Stimulated activated CD8-positive, alpha-beta memory T cell treated with anti-CD3 and anti-CD28 coated beads, Interleukin-7, amount 100 ng/mL, for 48 hours (primary cell): ENCODE measurements around the gene MAGI1.

Experiments
- DNase-seq, 2 donors: peaks; one replicate each; pipeline ENCODE4 v3.0.0-alpha.2; 2020; ENCODE audit warnings: low read depth in 1 of 2; ENCODE audit errors: extremely low read depth in 1 of 2

Gene MAGI1

DNA sequence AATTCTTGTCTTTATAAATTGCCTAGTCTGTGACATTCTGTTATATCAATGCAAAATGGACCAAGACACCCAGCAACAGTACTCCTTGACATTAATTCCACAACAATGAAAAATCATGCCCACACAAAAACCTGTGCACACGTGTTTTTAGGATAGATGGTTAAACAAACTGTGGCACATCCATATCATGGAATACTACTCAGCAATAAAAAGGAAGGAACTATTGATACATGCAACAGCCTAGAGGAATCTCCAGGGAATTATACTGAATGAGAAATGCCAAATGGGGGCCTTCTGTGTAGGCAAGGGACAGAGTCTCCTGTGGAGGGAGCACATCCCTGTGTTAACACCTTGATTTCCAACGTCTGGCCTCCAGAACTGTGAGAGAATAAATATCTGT is 388.5 kb downstream of the MAGI1 start:
- no peak for DNase-seq

DNA sequence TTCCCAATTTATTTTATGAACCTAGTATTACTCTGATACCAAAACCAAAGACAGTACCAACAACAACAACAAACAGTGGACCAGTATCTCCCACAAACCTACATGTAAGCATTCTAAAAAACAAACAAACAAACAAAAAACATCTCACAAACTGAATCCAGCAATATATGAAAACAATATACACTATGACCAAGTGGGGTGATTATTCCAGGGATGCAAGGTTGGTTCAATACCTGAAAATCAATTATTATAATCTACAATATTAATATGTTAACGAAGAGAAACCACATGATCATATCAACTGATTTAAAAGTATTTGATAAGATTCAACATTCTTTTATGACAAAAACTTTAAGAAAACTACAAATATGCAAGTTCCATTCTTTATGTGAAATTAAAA is 391.3 kb downstream of the MAGI1 start:
- no peak for DNase-seq

DNA sequence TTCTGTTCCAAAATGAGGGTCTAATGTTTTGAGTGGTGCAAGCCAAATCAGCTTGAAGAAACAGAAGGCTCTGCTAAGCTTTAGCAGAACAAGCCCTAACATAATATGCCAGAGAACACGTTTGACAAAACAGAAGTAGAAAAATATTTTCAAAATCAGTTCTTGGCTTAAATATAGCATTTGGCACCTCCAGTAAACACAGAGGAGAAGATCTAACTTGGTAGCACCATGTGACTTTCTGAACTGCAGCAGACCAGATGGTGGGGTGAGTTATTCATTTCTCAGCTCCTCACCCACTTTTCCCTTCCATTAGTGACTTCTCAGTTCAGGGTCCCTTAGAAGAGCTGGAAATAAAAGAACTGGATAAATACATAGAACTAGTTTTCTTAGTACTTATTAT is 395.8 kb downstream of the MAGI1 start:
- no peak for DNase-seq

DNA sequence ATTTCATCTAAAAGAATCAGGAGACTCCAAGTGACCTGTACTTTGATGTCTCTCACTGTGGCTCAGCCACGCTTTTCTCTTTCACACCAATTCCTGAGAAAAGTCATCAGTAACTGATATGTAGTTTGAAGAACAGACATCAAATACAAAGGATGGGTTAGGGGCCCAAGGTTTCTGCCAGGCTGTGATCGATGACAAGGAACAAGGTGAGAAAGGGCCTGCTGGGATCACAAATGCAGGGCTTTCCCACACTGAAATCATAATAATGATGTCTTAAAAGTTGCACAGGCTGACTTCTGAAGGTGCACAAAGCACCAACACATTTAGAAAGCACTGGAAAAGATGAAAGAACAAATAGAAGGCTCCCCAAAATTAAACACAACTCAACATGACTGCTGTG is 396.9 kb downstream of the MAGI1 start:
- no peak for DNase-seq

DNA sequence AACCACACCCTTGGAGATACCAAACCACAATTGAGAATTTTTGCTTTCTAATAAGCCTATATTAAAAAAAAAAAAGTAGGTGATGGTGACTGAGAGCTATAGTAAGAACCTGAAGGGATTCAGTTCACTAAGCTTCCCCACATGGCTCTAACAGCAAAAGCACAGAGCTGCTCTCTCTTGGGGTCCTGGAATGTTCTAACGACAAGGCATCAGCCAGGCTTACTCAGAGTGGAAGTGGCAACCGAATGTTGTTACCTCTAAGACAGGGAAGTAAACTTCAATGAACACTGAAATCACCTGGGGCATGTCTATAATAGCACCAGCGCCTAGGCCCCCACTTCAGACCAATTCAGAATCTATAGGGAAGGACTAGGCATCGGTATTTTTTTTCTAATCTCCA is 397.7 kb downstream of the MAGI1 start:
- DNase-seq: no peak

DNA sequence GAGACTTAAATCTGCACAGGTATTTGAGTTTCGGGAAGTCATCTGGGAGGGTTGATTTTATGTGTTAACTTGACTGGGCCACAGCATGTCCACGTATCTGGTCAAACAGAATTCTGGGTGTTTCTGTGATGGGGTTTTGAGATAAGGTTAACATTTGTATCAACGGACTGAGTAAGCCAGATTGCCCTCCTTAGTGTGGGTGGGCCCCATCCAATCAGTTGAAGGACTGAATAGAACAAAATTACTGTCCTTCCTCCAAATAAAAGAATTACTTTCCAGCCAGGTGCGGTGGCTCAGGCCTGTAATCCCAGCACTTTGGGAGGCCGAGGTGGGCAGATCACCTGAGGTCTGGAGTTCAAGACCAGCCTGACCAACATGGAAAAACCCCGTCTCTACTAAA is 399.3 kb downstream of the MAGI1 start:
- no peak for DNase-seq

DNA sequence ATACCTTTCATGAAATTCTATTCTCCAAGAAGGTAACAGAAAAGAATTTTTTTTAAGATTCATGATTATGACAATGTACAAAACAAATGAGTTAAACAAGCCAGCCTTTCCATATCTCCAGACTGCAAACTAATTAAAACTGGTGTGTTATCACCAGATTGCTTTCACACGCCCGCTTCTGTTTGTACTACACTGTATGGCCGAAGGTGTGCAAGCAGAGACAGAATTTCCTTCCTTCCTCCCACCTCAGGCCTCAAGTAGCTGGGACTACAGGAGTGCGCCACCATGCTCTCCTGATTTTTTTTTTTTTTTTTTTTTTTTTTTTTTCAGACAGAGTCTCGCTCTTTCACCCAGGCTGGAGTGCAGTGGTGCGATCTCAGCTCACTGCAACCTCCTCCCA is 400.4 kb downstream of the MAGI1 start:
- DNase-seq: no peak

DNA sequence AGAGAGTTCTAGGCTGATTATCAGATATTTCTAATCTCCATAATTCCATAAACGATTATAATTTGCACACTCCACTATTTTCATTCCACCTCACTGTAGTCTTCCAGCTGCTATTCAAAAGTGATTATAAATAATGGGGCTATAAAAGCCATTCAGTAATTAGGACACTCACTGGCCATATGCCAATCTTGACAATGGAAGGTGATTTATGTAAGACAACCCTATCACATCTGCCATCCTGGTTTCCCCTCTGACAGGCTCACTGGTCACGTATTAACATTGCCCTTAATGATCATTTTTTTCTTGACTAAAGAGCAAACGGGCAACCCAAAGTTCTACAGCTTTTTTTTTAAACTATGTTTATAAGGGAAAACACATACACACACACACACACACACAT is 402.4 kb downstream of the MAGI1 start:
- no peak for DNase-seq

DNA sequence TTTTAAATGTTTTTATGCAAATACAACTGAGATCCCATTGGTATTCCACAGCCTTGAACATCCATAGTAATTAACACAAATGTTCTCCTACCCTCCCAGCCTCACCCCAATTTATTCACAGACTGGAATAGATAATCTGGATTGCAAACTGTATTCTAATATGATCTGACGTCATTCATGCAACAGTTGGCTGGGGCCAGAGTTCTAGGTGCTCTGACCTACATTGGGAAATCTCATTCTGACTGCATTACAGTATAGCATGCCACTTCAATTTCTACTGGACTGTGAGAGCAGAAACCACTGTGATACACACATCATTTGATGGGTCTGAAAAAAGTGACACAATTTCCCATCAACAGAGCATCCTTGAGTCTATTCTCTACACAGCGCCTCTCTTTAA is 403.1 kb downstream of the MAGI1 start:
- DNase-seq: no peak

DNA sequence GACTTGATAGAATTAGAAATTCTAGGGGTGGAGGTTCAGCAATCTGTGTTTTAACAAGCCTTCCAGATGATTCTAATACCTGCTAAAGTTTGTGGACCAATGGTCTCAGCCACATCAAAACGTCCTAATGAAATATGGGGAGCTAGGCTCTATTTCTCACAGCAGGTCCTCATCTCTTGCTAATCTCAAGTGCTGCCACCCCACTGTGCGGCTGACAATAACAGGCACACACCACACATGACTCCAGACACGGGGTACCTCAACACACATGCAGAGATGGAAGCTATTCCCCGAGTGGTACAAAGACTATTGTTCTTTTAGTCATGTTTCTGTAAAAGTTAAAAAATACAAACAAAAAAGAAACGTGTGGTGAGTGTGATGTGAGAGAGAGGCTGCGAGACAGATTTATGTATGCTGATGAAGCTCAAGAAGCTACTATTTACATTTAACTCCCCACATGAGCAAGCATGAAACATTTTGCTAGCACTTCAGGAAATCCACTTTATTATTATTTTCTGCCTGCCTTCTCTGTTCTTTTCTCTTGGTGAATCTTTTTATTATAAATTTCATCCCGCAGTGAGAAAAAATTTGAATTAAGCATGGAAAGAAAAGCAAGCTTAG is 405.6 kb downstream of the MAGI1 start:
- DNase-seq: no peak

DNA sequence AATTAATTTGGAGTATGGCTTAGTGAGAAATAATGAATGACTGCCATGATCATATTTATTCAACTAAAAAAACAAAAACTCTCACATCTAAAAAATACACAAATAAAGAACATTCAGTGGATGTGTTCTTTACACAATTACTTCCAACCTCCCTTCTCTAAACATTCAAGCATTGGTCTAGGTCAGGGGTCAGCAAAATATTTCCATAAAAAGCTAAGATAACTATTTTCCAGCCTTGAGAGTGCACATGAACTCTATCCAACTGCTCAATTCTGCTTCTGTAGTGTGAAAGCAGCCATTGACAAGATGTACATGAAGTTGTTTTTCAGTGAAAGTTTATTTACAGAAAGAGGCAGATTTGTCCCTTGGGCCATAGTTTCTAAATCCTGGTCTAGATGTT is 406.3 kb downstream of the MAGI1 start:
- no peak for DNase-seq

DNA sequence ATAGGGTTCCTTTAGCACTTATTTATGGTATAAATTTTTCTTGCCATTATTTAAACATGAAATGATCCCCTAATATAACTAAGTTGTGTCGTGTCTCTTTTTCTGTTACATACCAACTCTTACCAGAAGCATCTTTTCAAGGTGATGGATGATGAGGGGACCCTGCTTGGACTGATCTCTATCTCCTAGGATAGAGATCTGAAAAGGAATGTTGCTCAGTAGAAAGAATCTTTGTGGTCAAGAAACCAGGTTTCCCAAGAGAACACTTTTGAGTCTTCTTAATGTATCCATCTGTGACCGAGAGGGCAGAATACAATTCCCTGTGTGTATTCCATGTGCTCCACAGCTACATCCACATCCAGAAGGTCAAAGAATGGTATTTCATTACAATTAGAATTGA is 409.7 kb downstream of the MAGI1 start:
- no peak for DNase-seq

DNA sequence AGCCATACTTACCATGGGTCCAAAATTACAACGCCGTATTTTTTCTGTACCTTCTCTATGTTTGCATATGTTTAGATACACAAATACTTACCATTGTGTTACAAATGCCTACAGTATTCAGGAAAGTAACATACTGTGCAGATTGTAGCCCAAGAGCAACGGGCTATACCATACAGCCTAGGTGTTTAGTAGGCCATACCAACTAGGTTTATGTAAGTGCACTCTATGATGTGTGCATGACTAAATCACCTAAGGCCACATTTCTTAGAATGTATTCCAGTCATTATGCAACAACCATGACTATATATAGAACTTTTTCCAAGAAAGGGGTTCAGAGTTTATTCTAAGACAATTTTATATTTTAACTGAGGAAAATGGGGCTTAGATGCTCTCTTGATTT is 411.7 kb downstream of the MAGI1 start:
- no peak for DNase-seq

DNA sequence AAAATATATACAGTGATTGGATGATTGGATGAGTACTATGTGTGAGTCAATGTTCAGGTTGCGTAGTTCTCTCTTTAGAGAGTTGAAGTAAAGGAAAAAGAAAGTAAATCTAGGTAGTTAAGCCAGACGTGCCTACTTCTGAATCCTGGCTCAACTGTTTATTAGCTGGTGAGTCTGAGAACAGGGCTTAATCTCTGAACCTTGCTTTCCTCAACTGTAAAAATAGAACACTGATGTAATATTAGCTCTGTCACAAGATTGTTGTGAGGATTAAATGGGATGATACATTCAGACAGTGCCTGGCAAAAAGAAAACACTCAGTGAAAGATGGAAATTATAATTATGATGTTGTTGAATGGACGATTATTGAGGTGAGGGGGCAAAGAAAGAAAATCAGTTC is 413.4 kb downstream of the MAGI1 start:
- DNase-seq: no peak

DNA sequence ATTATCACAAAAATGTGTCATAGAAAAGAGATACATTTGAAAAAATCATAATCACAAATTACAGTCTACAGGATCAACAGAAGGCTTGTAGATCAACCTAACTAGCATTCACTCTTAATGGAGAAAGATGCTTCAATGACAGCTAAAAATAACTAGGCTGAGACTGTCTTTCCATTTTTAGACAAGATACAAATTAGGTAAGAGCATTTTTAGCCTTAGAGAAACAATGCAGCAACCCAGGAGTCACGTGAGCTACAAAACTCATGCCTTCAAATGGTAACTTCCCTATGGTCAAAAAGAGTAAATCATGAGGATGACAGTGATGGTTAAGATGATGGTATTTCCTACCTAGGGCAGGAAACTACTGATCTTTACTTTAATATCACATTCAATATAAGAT is 415.4 kb downstream of the MAGI1 start:
- DNase-seq: no peak

DNA sequence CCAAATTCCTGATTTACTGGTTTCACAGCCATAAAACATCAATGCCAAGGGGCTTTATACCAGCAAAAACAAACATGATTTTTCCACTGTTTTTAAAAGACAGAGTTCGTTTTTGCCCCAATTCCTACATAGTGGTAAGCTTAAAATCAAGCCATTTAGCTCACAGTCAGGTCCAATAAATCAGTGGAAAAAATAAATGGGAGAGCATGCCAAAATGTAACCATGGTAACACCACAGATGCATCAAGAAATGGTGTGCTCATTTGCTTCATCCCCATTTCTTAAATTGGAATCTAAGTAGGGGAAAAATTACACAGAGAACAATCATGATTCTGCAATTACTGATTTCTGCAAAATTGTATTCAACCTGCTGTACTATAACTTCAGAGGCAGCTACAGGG is 418.8 kb downstream of the MAGI1 start:
- DNase-seq: no peak

DNA sequence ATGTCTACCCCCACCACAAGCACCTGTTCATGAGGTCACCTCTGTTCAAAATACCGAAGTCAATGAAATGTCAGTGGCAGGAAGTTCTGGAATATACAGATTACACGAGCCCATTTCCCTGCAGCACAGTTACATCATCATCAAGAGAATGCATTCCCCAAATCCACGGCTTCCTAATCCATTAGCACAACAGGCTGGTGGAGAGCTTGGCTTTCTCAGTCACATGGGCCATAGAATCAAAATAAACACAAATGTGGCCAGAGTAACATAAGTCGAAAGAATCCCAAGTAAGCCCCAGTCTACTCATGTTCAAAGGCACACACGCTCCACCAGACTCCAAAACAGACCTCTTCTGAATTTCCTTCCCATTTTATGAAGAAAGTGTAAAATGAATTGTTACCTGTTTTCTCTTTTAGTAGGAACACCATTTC is 419.3 kb downstream of the MAGI1 start:
- no peak for DNase-seq

DNA sequence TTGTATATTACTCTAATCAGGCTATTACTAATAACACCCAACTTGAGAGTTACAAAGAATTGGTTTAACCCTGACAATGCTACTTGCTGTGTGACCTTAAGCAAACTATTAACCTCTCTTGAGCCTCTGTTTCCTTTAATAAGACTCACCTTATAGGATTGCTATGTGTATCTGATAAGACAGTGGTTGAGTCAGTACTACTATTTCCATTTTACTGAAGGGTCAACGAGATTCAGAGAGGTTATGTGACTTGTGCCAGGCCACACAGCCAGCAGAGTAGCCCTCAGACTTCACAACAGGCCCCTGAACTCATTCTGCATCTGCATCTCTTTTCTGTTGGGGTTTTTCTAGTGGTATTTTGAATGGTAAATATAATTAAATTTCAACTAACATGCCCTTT is 420.1 kb downstream of the MAGI1 start:
- no peak for DNase-seq

DNA sequence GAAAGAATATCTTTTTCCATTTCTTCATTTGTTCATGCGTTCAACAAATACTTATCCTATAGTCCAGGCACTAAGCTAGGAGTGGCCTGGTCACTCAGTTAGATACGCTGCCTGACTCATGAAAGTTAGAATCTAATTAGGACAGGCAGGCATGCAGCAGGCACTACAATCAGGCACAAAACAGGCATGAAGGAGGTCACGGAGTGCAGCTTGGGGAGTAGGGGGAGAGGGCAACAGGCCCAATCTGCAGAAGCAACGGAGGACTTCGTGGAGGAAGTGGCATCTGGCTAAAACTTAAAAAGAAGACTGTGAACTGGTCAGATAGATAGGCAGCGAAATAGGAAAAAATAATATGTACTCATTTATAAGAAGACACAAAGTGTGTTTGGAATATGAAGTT is 420.9 kb downstream of the MAGI1 start:
- DNase-seq: no peak

DNA sequence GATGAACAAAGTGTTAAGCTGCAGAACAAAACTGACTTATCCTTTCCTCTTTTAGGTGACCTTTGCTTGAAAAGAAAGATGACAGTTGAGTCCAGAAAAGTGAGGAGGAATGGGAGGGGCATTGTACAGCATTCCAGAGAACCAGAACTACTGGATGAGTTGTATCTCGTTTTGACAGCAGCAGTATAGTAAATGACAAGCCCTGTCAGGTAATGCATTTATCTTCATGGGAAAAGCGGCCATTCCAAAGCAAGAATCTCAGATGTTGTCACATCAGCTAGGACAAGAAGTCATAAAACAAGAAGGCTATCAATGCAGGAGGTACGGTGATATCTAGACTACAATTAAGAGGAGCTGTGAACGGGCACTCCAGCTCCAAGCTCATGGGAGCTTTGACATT is 421.5 kb downstream of the MAGI1 start:
- DNase-seq: no peak

DNA sequence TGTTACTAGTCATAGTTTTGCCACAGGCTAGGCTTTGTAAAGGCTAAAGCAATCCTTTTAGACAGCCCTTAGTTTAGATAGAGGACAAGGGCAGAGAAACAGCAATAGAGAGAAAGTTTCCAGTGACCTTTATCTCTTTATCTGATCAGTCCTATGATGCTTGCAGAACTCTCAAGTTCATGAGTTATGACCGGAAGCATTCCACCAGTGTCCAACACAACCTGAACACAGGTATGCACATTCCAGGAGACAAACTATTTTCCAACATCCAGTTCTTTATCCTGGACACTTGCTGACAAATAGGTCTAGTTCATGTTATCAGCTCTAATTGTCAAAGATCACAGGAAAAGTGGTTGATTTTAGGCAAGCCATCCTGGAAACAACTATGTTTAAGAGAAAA is 422.2 kb downstream of the MAGI1 start:
- no peak for DNase-seq

DNA sequence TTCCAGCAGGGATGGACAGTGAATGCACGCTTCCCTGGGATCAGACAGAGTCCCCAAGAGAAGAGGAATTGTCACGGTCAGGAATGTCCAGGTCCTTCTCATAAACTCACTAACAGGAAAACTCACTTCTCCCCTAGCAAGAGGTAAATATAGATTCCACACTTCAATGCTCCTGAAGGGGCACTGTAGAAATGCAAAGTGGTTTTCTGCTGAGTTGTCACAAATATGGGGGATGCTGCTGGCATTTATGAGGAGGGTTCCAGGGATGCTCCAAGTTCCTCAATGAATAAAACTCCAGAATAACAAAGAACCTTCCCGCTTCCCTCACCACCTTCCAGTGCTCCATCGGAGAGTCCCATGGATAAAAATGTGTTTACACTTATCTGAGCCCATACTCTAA is 423.4 kb downstream of the MAGI1 start:
- no peak for DNase-seq

DNA sequence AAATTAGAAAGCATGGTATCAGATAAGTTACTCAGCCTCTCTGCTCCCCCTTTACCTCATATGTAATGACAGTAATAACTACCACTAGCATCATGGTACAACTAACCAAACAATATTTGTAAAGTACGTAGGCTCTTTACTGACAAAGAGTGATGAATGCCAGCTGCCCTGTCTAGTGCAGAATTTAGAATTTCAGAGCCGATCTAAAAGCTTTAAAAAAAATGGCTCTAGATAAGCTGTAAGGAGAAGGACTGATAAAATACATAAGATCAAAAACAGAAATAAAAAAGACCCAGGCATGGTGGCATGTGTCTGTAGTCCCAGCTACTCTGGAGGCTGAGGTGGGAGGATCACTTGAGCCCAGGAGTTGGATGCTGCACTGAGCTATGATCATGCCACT is 424.1 kb downstream of the MAGI1 start:
- DNase-seq: no peak
